Mesendoderm (in vitro differentiated cells): Measurements from ENCODE around the gene SLX1B. TPM values are rescaled to one million over a fixed set of nuclear protein-coding genes. Genes with fewer than 3 reads are reported as not detected.
"Not testable (repeated sequence)": the region's sequence is repeated elsewhere in the genome, so short reads cannot be mapped to it uniquely, and the experiment has no call there.

Source experiments
- DNase-seq: peaks from one replicate; pipeline ENCODE4 v3.0.0; 2013
- H2AK5ac ChIP-seq: 2 replicates; pipeline ENCODE4 v1.6.1; 2013; ENCODE audit warnings: low read length, inconsistent platforms
- H2BK120ac ChIP-seq: 2 replicates; pipeline ENCODE4 v1.6.1; 2013; ENCODE audit warnings: low read depth, mild to moderate bottlenecking, low read length, moderate library complexity, mixed read lengths
- H2BK15ac ChIP-seq: replicated peaks from 2 replicates; pipeline ENCODE4 v1.6.1; 2013; ENCODE audit warnings: low read depth, mild to moderate bottlenecking, moderate library complexity
- H2BK5ac ChIP-seq: 2 replicates; pipeline ENCODE4 v1.6.1; 2013; ENCODE audit warnings: low read length, inconsistent platforms
- H3K18ac ChIP-seq: 2 replicates; pipeline ENCODE4 v1.6.1; 2013; ENCODE audit warnings: mild to moderate bottlenecking, low read length, mixed read lengths
- H3K23ac ChIP-seq: one replicate; pipeline ENCODE4 v1.6.1; 2013; ENCODE audit warnings: low read length
- H3K27ac ChIP-seq: 2 replicates; pipeline ENCODE4 v1.5.1; 2013; ENCODE audit warnings: low read depth, mild to moderate bottlenecking, inconsistent platforms, low read length, moderate library complexity
- H3K27me3 ChIP-seq: 2 replicates; pipeline ENCODE4 v1.6.1; 2013; ENCODE audit warnings: low read length, control low read depth, mild to moderate bottlenecking, inconsistent platforms; ENCODE audit not compliant: insufficient read depth, poor library complexity
- H3K36me3 ChIP-seq: 2 replicates; pipeline ENCODE4 v1.6.1; 2013; ENCODE audit warnings: low read length, inconsistent platforms; ENCODE audit not compliant: control insufficient read depth, insufficient read depth
- H3K4ac ChIP-seq: one replicate; pipeline ENCODE4 v1.6.1; 2013; ENCODE audit warnings: low read depth, mild to moderate bottlenecking, low read length, moderate library complexity
- H3K4me1 ChIP-seq: 2 replicates; pipeline ENCODE4 v1.6.1; 2013; ENCODE audit warnings: low read depth, low read length, inconsistent platforms; ENCODE audit not compliant: control insufficient read depth
- H3K4me2 ChIP-seq: 2 replicates; pipeline ENCODE4 v1.6.1; 2013; ENCODE audit warnings: low read length
- H3K4me3 ChIP-seq: 2 replicates; pipeline ENCODE4 v1.5.1; 2013; ENCODE audit warnings: mild to moderate bottlenecking, low read length
- H3K56ac ChIP-seq: one replicate; pipeline ENCODE4 v1.6.1; 2013; ENCODE audit warnings: low read length
- H3K79me1 ChIP-seq: 2 replicates; pipeline ENCODE4 v1.6.1; 2013; ENCODE audit warnings: low read length, inconsistent platforms
- H3K79me2 ChIP-seq: 2 replicates; pipeline ENCODE4 v1.6.1; 2013; ENCODE audit warnings: mild to moderate bottlenecking, low read length; ENCODE audit not compliant: control insufficient read depth, insufficient read depth
- H3K9ac ChIP-seq: 2 replicates; pipeline ENCODE4 v1.6.1; 2013; ENCODE audit warnings: low read length, inconsistent platforms
- H4K5ac ChIP-seq: one replicate; pipeline ENCODE4 v1.6.1; 2013; ENCODE audit warnings: low read length
- H4K8ac ChIP-seq: one replicate; pipeline ENCODE4 v1.6.1; 2013; ENCODE audit warnings: low read depth, mild to moderate bottlenecking, control low read depth, low read length, moderate library complexity
- WGBS: extraction: QIAGEN DNeasy Blood & Tissue Kit; methylation state at CpG from one replicate; pipeline ENCODE4 v1.1.7; 2013; ENCODE audit warnings: low lambda C conversion rate, missing lambda C conversion rate; ENCODE audit not compliant: insufficient coverage; ENCODE audit errors: extremely low coverage; 5-methylcytosine and 5-hydroxymethylcytosine counted together
- polyA plus RNA-seq, 2 experiments: library from polyadenylated mRNA; stranded (reverse); fragments of 200-250 nt; gene quantifications; one replicate each; pipeline ENCODE4 v1.2.3, GENCODE V29; 2013

The SLX1B gene
- polyA plus RNA-seq (2013, experiment 1 of 2), result 26.4 TPM
- polyA plus RNA-seq (2013, experiment 2 of 2), result 27.6 TPM

GRCh38 chr16:29454269-29454668 lies at the start of gene SLX1B, which contains the start of gene BOLA2:
Gene SLX1B, plus strand, starts transcription at chr16:29454533.
Gene BOLA2, minus strand, starts transcription at chr16:29454351. Its CDS starts 98 bp downstream, at chr16:29454253.
- not testable (repeated sequence) for H3K36me3 ChIP-seq

DNA sequence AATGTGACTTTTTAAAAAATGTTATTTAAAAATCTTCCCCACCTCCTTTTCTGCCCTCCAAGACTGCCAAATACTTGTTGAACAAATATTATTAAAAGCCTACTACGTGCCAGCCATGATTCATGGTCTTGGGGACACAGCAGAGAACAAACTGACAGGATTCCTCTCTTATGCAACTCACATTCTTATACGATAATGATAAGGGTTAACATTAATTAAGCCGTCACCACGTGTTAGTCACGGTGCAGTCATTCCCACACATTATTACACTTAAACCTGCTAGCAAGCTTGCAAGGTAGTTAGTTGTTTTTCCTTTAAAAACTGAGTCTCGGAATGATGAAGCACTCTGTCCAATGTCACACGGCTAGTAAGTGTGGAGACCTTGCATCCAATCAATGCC lies 49.1 kb upstream of the SLX1B start:
- not testable (repeated sequence) for H2BK5ac ChIP-seq, H3K9ac ChIP-seq, H3K56ac ChIP-seq, DNase-seq, H4K5ac ChIP-seq, H2BK120ac ChIP-seq, H4K8ac ChIP-seq, H3K79me2 ChIP-seq, H3K18ac ChIP-seq, H3K27me3 ChIP-seq, H2BK15ac ChIP-seq, H3K4me3 ChIP-seq, H3K36me3 ChIP-seq, H3K4me1 ChIP-seq, H3K79me1 ChIP-seq, H3K4me2 ChIP-seq, H3K27ac ChIP-seq, H3K23ac ChIP-seq, H2AK5ac ChIP-seq, H3K4ac ChIP-seq
- no CpG with 5 or more reads among the region's 7 CpGs for WGBS

More at GRCh38 chr16:29454269-29454668, at the start of gene SLX1B, which contains the start of gene BOLA2:
- not testable (repeated sequence) for H3K4me3 ChIP-seq, H3K18ac ChIP-seq, H3K4me2 ChIP-seq, H4K8ac ChIP-seq, H2BK5ac ChIP-seq, H4K5ac ChIP-seq, H3K4me1 ChIP-seq, H3K9ac ChIP-seq, H3K79me1 ChIP-seq, H2AK5ac ChIP-seq, H3K4ac ChIP-seq, H3K27me3 ChIP-seq, H3K56ac ChIP-seq, H2BK120ac ChIP-seq, H3K27ac ChIP-seq, H3K79me2 ChIP-seq, DNase-seq, H2BK15ac ChIP-seq, H3K23ac ChIP-seq
- no CpG with 5 or more reads among the region's 33 CpGs for WGBS

GRCh38 chr16:29423587-29423986 lies 30.7 kb upstream of the SLX1B start:
- H3K18ac ChIP-seq, H3K4me3 ChIP-seq, H3K36me3 ChIP-seq, H2AK5ac ChIP-seq, H3K79me1 ChIP-seq, H2BK120ac ChIP-seq, H4K5ac ChIP-seq, H2BK15ac ChIP-seq, H3K23ac ChIP-seq, H3K56ac ChIP-seq, H2BK5ac ChIP-seq, H3K79me2 ChIP-seq, H4K8ac ChIP-seq, H3K4me2 ChIP-seq, H3K27ac ChIP-seq, H3K9ac ChIP-seq, DNase-seq, H3K4ac ChIP-seq, H3K27me3 ChIP-seq, H3K4me1 ChIP-seq: not testable (repeated sequence)
- no CpG with 5 or more reads among the region's 2 CpGs for WGBS

DNA sequence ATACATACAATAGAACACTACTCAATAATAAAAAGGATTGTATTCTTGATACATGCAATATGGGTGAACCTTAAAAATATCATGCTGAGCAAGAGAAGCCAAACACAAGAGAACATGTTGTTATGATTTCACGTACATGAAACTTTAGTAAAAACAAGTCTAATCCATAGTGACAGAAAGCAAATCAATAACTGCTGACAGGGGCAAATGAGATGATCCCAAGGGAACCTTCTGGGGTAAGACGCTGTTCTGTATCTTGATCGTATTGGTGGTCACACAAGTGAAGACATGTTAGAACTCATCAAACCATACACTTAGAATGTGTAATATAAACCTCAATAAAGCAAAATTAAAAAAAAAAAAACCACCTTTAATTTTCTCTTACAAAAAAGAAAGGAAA lies 28.9 kb upstream of the SLX1B start:
- not testable (repeated sequence) for H3K23ac ChIP-seq, H3K4me1 ChIP-seq, H2BK15ac ChIP-seq, H3K4ac ChIP-seq, H3K79me2 ChIP-seq, H3K79me1 ChIP-seq, H3K4me2 ChIP-seq, H3K27me3 ChIP-seq, H2AK5ac ChIP-seq, H3K9ac ChIP-seq, H3K36me3 ChIP-seq, H3K4me3 ChIP-seq, H3K27ac ChIP-seq, H4K8ac ChIP-seq, DNase-seq, H2BK5ac ChIP-seq, H2BK120ac ChIP-seq, H3K56ac ChIP-seq, H4K5ac ChIP-seq, H3K18ac ChIP-seq
- no CpG with 5 or more reads among the region's 3 CpGs for WGBS

GRCh38 chr16:29453754-29454153 lies 579 bp upstream of the SLX1B start:
- not testable (repeated sequence) for H3K4me1 ChIP-seq, H3K36me3 ChIP-seq

DNA sequence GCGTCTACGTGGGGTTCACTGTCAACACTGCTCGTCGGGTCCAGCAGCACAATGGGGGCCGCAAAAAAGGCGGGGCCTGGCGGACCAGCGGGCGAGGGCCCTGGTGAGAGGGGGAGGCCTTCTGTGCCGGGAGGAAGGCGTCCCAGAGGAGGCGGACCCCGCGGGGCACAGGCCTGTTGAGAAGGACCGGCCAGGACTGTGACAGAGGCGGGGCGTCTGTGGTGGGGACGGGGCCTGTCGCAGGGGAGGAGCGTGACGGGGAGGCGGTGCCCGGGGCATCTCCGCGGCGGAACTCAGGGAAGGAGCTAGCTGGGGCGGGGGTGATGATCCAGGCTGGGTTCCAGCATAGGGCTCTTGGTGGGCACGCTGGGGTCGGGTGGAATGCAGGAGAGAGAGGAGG lies 495 bp downstream of the SLX1B start:
- H3K27ac ChIP-seq, H4K8ac ChIP-seq, H3K23ac ChIP-seq, H3K4ac ChIP-seq, H3K4me3 ChIP-seq, H3K36me3 ChIP-seq, H3K4me2 ChIP-seq, H2AK5ac ChIP-seq, H4K5ac ChIP-seq, H2BK120ac ChIP-seq, H3K18ac ChIP-seq, H3K56ac ChIP-seq, H3K79me1 ChIP-seq, H3K4me1 ChIP-seq, H2BK15ac ChIP-seq, DNase-seq, H2BK5ac ChIP-seq, H3K9ac ChIP-seq, H3K79me2 ChIP-seq, H3K27me3 ChIP-seq: not testable (repeated sequence)
- no CpG with 5 or more reads among the region's 29 CpGs for WGBS

More at GRCh38 chr16:29453754-29454153, 579 bp upstream of the SLX1B start:
- H2BK120ac ChIP-seq, H3K4ac ChIP-seq, H3K79me2 ChIP-seq, H3K56ac ChIP-seq, H3K4me3 ChIP-seq, H2BK5ac ChIP-seq, H3K27ac ChIP-seq, H3K9ac ChIP-seq, H3K27me3 ChIP-seq, H3K18ac ChIP-seq, H4K5ac ChIP-seq, H2BK15ac ChIP-seq, DNase-seq, H3K23ac ChIP-seq, H3K79me1 ChIP-seq, H2AK5ac ChIP-seq, H4K8ac ChIP-seq, H3K4me2 ChIP-seq: not testable (repeated sequence)
- no CpG with 5 or more reads among the region's 21 CpGs for WGBS
